ENCODE results near the gene ZNF518B. TPM values are rescaled to one million over a fixed set of nuclear protein-coding genes. Genes with fewer than 3 reads are reported as not detected.
"Not testable (repeated sequence)": the region's sequence is repeated elsewhere in the genome, so short reads cannot be mapped to it uniquely, and the experiment has no call there.

The ZNF518B gene
- total RNA-seq, 1 experiment from 2014 or later, result 38.7 TPM

DNA sequence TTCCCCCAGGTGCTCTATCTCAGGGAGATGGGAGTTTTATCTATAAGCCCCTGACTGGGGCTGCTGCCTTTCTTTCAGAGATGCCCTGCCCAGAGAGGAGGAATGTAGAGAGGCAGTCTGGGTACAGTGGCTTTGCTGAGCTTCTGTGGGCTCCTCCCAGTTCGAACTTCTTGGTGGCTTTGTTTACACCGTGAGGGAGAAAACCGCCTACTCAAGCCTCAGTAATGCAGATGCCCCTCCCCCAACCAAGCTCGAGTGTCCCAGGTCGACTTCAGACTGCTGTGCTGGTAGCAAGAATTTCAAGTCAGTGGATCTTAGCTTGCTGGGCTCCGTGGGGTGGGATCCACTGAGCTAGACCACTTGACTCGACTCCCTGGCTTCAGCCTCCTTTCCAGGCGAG lies 29.5 kb downstream of the ZNF518B start:
- intact Hi-C loops (cut with micrococcal nuclease); H2AFZ ChIP-seq (ENCODE audit: low read depth, low read length, poor library complexity, severe bottlenecking); H4K20me1 ChIP-seq (ENCODE audit: insufficient read depth); DNase-seq (ENCODE audit: low read depth, low spot score); H3K9me3 ChIP-seq (ENCODE audit: control insufficient read depth in 1 of 2, insufficient read depth in 1 of 2, low read depth in 1 of 2, low read length in 2 of 2); H3K36me3 ChIP-seq (ENCODE audit: control insufficient read depth in 1 of 2, insufficient read depth in 2 of 2, low read length in 2 of 2); H3K79me2 ChIP-seq (ENCODE audit: insufficient read depth, low read length); POLR2A ChIA-PET; H3K4me3 ChIP-seq (replicated peaks in 1 of 2; ENCODE audit: low read depth in 1 of 2, low read length in 2 of 2); H3K27ac ChIP-seq (ENCODE audit: low read depth, low read length); H3K4me1 ChIP-seq (ENCODE audit: control insufficient read depth in 1 of 2, insufficient read depth in 2 of 2, low read length in 2 of 2); CTCF ChIA-PET; H3K4me2 ChIP-seq (ENCODE audit: low read length); H3K27me3 ChIP-seq (ENCODE audit: insufficient read depth, low read length); H3K9me2 ChIP-seq (ENCODE audit: insufficient read depth); H3K9ac ChIP-seq (ENCODE audit: low read length); RAD21 ChIA-PET (ENCODE audit: low non-redundant PET in 1 of 2, low total read pairs in 2 of 2, uncharacterized antibody in 2 of 2, unreplicated experiment in 2 of 2); BruUV-seq (replicated peaks); ATAC-seq: not testable (repeated sequence)

DNA sequence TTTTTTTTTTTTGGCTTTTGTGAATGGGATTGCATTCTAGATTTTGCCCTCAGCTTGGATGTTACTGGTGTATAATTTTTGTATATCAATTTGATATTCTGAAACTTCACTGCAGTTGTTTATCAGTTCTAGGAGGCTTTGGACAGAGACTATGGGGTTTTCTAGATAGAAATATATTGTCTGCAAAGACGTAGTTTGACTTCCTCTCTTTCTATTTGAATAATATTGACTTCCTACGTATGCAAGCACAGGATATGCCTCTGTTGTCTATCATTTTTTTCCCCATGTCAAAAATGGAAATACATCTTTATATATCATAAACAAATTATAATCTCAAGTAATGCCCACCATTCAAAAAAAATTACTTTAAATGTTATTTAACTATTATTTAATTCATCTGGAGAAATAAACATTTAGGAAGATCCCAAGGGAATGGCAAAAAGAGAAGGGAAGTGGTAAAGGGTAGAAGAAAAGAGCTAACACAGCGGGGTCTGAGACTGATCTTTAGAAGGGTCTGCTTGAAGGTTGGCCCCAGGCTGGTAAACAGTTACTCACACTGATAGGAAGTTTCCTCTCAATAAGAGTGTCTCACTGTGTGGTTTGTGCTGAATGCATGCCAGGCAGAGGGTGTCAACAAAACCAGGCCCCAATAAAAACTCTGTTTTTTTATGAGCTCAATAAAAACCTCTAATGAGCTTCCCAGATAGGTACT lies 35.7 kb downstream of the ZNF518B start:
- ChIA-PET POLR2A (no interaction called here), RAD21 (ENCODE audit: low non-redundant PET in 1 of 2, low total read pairs in 2 of 2, uncharacterized antibody in 2 of 2, unreplicated experiment in 2 of 2) (no interaction called here), CTCF (no interaction called here)
- Histone ChIP-seq H3K9ac (ENCODE audit: low read length) (no peak overlapping the region), H3K4me3 (replicated peaks in 1 of 2; ENCODE audit: low read depth in 1 of 2, low read length in 2 of 2) (no peak overlapping the region), H3K9me2 (ENCODE audit: insufficient read depth) (no peaks in the 10 kb centered on the region), H3K36me3 (ENCODE audit: control insufficient read depth in 1 of 2, insufficient read depth in 2 of 2, low read length in 2 of 2) (no peaks in the 10 kb centered on the region), H3K9me3 (ENCODE audit: control insufficient read depth in 1 of 2, insufficient read depth in 1 of 2, low read depth in 1 of 2, low read length in 2 of 2) (no peaks in the 10 kb centered on the region), H3K27me3 (ENCODE audit: insufficient read depth, low read length) (no peaks in the 10 kb centered on the region), H2AFZ (ENCODE audit: low read depth, low read length, poor library complexity, severe bottlenecking) (no peak overlapping the region), H3K4me2 (ENCODE audit: low read length) (no peak overlapping the region), H3K4me1 (ENCODE audit: control insufficient read depth in 1 of 2, insufficient read depth in 2 of 2, low read length in 2 of 2) (no peaks in the 10 kb centered on the region), H3K79me2 (ENCODE audit: insufficient read depth, low read length) (no peaks in the 10 kb centered on the region), H4K20me1 (ENCODE audit: insufficient read depth) (no peaks in the 10 kb centered on the region), H3K27ac (ENCODE audit: low read depth, low read length) (no peak overlapping the region)
- no TSS peak for BruUV-seq (replicated peaks)
- intact Hi-C loops (cut with micrococcal nuclease), result no loop called here
- TF ChIP-seq, protein P1, sequence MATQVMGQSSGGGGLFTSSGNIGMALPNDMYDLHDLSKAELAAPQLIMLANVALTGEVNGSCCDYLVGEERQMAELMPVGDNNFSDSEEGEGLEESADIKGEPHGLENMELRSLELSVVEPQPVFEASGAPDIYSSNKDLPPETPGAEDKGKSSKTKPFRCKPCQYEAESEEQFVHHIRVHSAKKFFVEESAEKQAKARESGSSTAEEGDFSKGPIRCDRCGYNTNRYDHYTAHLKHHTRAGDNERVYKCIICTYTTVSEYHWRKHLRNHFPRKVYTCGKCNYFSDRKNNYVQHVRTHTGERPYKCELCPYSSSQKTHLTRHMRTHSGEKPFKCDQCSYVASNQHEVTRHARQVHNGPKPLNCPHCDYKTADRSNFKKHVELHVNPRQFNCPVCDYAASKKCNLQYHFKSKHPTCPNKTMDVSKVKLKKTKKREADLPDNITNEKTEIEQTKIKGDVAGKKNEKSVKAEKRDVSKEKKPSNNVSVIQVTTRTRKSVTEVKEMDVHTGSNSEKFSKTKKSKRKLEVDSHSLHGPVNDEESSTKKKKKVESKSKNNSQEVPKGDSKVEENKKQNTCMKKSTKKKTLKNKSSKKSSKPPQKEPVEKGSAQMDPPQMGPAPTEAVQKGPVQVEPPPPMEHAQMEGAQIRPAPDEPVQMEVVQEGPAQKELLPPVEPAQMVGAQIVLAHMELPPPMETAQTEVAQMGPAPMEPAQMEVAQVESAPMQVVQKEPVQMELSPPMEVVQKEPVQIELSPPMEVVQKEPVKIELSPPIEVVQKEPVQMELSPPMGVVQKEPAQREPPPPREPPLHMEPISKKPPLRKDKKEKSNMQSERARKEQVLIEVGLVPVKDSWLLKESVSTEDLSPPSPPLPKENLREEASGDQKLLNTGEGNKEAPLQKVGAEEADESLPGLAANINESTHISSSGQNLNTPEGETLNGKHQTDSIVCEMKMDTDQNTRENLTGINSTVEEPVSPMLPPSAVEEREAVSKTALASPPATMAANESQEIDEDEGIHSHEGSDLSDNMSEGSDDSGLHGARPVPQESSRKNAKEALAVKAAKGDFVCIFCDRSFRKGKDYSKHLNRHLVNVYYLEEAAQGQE (IDR thresholded peaks at IDR 0.05; ENCODE audit: low read depth), result no peak
- TF ChIP-seq EZH2phosphoT487 (IDR thresholded peaks at IDR 0.05; ENCODE audit: borderline replicate concordance) (no peak), ZFX (IDR thresholded peaks at IDR 0.05) (no peak), CBX3 (IDR thresholded peaks at IDR 0.05; ENCODE audit: low read depth) (no peak), JUND (IDR thresholded peaks at IDR 0.05) (no peak)
- TF ChIP-seq, protein P2, sequence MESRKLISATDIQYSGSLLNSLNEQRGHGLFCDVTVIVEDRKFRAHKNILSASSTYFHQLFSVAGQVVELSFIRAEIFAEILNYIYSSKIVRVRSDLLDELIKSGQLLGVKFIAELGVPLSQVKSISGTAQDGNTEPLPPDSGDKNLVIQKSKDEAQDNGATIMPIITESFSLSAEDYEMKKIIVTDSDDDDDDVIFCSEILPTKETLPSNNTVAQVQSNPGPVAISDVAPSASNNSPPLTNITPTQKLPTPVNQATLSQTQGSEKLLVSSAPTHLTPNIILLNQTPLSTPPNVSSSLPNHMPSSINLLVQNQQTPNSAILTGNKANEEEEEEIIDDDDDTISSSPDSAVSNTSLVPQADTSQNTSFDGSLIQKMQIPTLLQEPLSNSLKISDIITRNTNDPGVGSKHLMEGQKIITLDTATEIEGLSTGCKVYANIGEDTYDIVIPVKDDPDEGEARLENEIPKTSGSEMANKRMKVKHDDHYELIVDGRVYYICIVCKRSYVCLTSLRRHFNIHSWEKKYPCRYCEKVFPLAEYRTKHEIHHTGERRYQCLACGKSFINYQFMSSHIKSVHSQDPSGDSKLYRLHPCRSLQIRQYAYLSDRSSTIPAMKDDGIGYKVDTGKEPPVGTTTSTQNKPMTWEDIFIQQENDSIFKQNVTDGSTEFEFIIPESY (IDR thresholded peaks at IDR 0.05; ENCODE audit: extremely low read depth, insufficient replicate concordance, low read length), result no peak
- TF ChIP-seq, protein P3, sequence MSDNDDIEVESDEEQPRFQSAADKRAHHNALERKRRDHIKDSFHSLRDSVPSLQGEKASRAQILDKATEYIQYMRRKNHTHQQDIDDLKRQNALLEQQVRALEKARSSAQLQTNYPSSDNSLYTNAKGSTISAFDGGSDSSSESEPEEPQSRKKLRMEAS (IDR thresholded peaks at IDR 0.05), result no peak
- TF ChIP-seq, protein P4, sequence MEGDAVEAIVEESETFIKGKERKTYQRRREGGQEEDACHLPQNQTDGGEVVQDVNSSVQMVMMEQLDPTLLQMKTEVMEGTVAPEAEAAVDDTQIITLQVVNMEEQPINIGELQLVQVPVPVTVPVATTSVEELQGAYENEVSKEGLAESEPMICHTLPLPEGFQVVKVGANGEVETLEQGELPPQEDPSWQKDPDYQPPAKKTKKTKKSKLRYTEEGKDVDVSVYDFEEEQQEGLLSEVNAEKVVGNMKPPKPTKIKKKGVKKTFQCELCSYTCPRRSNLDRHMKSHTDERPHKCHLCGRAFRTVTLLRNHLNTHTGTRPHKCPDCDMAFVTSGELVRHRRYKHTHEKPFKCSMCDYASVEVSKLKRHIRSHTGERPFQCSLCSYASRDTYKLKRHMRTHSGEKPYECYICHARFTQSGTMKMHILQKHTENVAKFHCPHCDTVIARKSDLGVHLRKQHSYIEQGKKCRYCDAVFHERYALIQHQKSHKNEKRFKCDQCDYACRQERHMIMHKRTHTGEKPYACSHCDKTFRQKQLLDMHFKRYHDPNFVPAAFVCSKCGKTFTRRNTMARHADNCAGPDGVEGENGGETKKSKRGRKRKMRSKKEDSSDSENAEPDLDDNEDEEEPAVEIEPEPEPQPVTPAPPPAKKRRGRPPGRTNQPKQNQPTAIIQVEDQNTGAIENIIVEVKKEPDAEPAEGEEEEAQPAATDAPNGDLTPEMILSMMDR (IDR thresholded peaks at IDR 0.05 in 2 of 3, conservative IDR thresholded peaks at IDR 0.05 in 1 of 3; ENCODE audit: borderline replicate concordance in 1 of 3, insufficient read depth in 1 of 3, low read depth in 2 of 3, low read length in 2 of 3), result no peak
- no peak for DNase-seq (ENCODE audit: low read depth, low spot score)
- ATAC-seq, result no peak
